K562 (cell line): ENCODE results near the gene NR1H2. TPM values are rescaled to one million over a fixed set of nuclear protein-coding genes. Genes with fewer than 3 reads are reported as not detected.
A peak's percentile ranks its signal among the peaks of the same experiment; 100 is the strongest.

Source experiments
- CTBP1 ChIP-seq: fragments of 450-650 bp; IDR thresholded peaks from 2 replicates; pipeline ENCODE4 v1.6.1; 2016; ENCODE audit warnings: borderline replicate concordance
- EGR1 ChIP-seq: fragments of 450-650 bp; conservative IDR thresholded peaks from 2 replicates; pipeline ENCODE4 v1.6.1; 2017; ENCODE audit warnings: mild to moderate bottlenecking
- EHMT2 ChIP-seq: fragments of 450-650 bp; IDR thresholded peaks from 2 replicates; pipeline ENCODE4 v1.6.1; 2018; ENCODE audit warnings: antibody characterized with exemption
- EP400 ChIP-seq: fragments of 450-650 bp; IDR thresholded peaks from 2 replicates; pipeline ENCODE4 v1.6.1; 2017; ENCODE audit warnings: antibody characterized with exemption, mild to moderate bottlenecking, moderate library complexity
- FIP1L1 ChIP-seq: fragments of 200-400 bp; formaldehyde crosslinking; IDR thresholded peaks from 2 replicates; pipeline ENCODE4 v1.6.1; 2018; ENCODE audit warnings: mild to moderate bottlenecking, low read depth, low read length; ENCODE audit not compliant: poor library complexity, severe bottlenecking
- FOXK2 ChIP-seq, 2 experiments: fragments of 450-650 bp; IDR thresholded peaks in 1 of 2; conservative IDR thresholded peaks in 1 of 2; 2 replicates each; pipeline ENCODE4 v1.6.1; 2016; ENCODE audit warnings: low read depth in 2 of 2, mild to moderate bottlenecking in 1 of 2
- GATAD2B ChIP-seq: fragments of 450-650 bp; IDR thresholded peaks from 2 replicates; pipeline ENCODE4 v1.6.1; 2017; ENCODE audit warnings: mild to moderate bottlenecking, borderline replicate concordance
- HES1 ChIP-seq: fragments of 450-650 bp; IDR thresholded peaks from 2 replicates; pipeline ENCODE4 v1.6.1; 2016; ENCODE audit warnings: low read depth, mild to moderate bottlenecking, moderate library complexity
- HNRNPH1 ChIP-seq: fragments of 200-400 bp; formaldehyde crosslinking; optimal IDR thresholded peaks from 2 replicates; pipeline ENCODE3; 2017; ENCODE audit warnings: low read depth, mild to moderate bottlenecking, low read length, moderate library complexity
- HSF4 ChIP-seq: fragments of 250-450 bp; sonication (Bioruptor Pico); IDR thresholded peaks from 2 replicates; pipeline ENCODE4 v2.1.2; 2022; ENCODE audit warnings: mild to moderate bottlenecking, moderate library complexity, borderline replicate concordance
- KAT7 ChIP-seq: sonication (generic); formaldehyde crosslinking; IDR thresholded peaks from 2 replicates; pipeline ENCODE4 v1.8.0; 2022; ENCODE audit warnings: missing genetic modification reagents, mild to moderate bottlenecking, borderline replicate concordance
- LEF1 ChIP-seq: fragments of 450-650 bp; IDR thresholded peaks from 2 replicates; pipeline ENCODE4 v1.6.1; 2016; ENCODE audit warnings: mild to moderate bottlenecking
- MLX ChIP-seq, 2 experiments: fragments of 450-650 bp in 1 of 2; sonication (generic) in 1 of 2; formaldehyde crosslinking; conservative IDR thresholded peaks; 2 replicates each; pipeline versions ENCODE4 v1.4.0 to v1.8.1; 2020 to 2022; ENCODE audit warnings: mild to moderate bottlenecking in 1 of 2, missing genetic modification reagents in 1 of 2
- MTA2 ChIP-seq: fragments of 450-650 bp; IDR thresholded peaks from 2 replicates; pipeline ENCODE4 v1.6.1; 2016; ENCODE audit warnings: low read depth
- SETDB1 ChIP-seq: IDR thresholded peaks from one replicate; pipeline ENCODE4 v1.6.1; 2012; ENCODE audit warnings: low read length, control low read depth, inconsistent platforms
- SMARCA4 ChIP-seq: fragments of 450-650 bp; IDR thresholded peaks from 2 replicates; pipeline ENCODE4 v1.6.1; 2016
- SP1 ChIP-seq: sonication (generic); formaldehyde crosslinking; IDR thresholded peaks from 2 replicates; pipeline ENCODE4 v1.8.1; 2022; ENCODE audit warnings: mild to moderate bottlenecking, missing genetic modification reagents
- TBL1XR1 ChIP-seq, 2 experiments: IDR thresholded peaks; 2 replicates each; pipeline ENCODE4 v1.6.1; 2012; ENCODE audit warnings: improper control_type of control experiment in 2 of 2, low read length in 2 of 2, mild to moderate bottlenecking in 1 of 2
- TCF3 ChIP-seq: sonication (generic); formaldehyde crosslinking; IDR thresholded peaks from 2 replicates; pipeline ENCODE4 v1.4.0; 2020; ENCODE audit warnings: mild to moderate bottlenecking, missing genetic modification reagents
- TCF7 ChIP-seq: sonication (generic); IDR thresholded peaks from 2 replicates; pipeline ENCODE4 v1.6.1; 2016; ENCODE audit warnings: antibody characterized with exemption, borderline replicate concordance
- THRAP3 ChIP-seq: fragments of 450-650 bp; IDR thresholded peaks from 2 replicates; pipeline ENCODE4 v1.6.1; 2016; ENCODE audit warnings: mild to moderate bottlenecking, inconsistent platforms, borderline replicate concordance
- ZC3H11A ChIP-seq: IDR thresholded peaks from 2 replicates; pipeline ENCODE4 v1.6.1; 2012; ENCODE audit warnings: low read depth, low read length, improper control_type of control experiment
- ZNF197 ChIP-seq: fragments of 200-800 bp; sonication (Bioruptor generic); IDR thresholded peaks from 2 replicates; pipeline ENCODE4 v1.6.1; 2016; ENCODE audit warnings: low read depth, missing genetic modification characterization, missing compliant biosample characterization
- ZNF232 ChIP-seq: sonication (generic); formaldehyde crosslinking; IDR thresholded peaks from 2 replicates; pipeline ENCODE4 v1.8.0; 2022; ENCODE audit warnings: mild to moderate bottlenecking, missing genetic modification reagents
- ZNF253 ChIP-seq: fragments of 250-450 bp; sonication (Bioruptor Pico); conservative IDR thresholded peaks from 2 replicates; pipeline ENCODE4 v1.6.1; 2021; ENCODE audit warnings: mild to moderate bottlenecking
- ZNF354B ChIP-seq: fragments of 250-450 bp; sonication (Bioruptor Pico); IDR thresholded peaks from 2 replicates; pipeline ENCODE4 v1.4.0; 2020
- ZNF668 ChIP-seq: fragments of 250-450 bp; sonication (Bioruptor Pico); IDR thresholded peaks from 2 replicates; pipeline ENCODE4 v1.8.0; 2022; ENCODE audit warnings: mild to moderate bottlenecking, inconsistent platforms
- polyA plus RNA-seq, 8 experiments: library from polyadenylated mRNA; depleted of rRNA in 4 of 8; stranded (reverse) in 5 of 8; unstranded in 3 of 8; fragments of >200 nt; fragmentation: Nextera tagmentation in 2 of 8; fragmentation: Illumina TruSeq in 1 of 8; extraction: Ambion mirVana in 2 of 8; extraction: Trizol in 1 of 8; gene quantifications; 2 replicates each; pipeline versions ENCODE4 v1.2.1 to v1.2.3, GENCODE V29; 2011 to 2014; ENCODE audit warnings: inconsistent platforms in 1 of 8, missing spikeins in 1 of 8
- total RNA-seq, 7 experiments: library from RNA; depleted of rRNA in 6 of 7; stranded (reverse); fragments of >200 nt in 6 of 7; fragmentation: Illumina TruSeq in 2 of 7; extraction: Trizol in 2 of 7; gene quantifications; 2 replicates each; pipeline versions ENCODE4 v1.2.1 to v1.2.3, GENCODE V29; 2011 to 2021; ENCODE audit warnings: low replicate concordance in 1 of 7
- TF ChIP-seq, protein P1 (sequence below), 2 experiments: fragments of 450-650 bp in 1 of 2; sonication (generic) in 1 of 2; formaldehyde crosslinking in 1 of 2; IDR thresholded peaks in 1 of 2; conservative IDR thresholded peaks in 1 of 2; 2 replicates each; pipeline versions ENCODE4 v1.6.1 to v1.8.1; 2016 to 2023; ENCODE audit warnings: mild to moderate bottlenecking in 2 of 2, moderate library complexity in 2 of 2, inconsistent platforms in 1 of 2, missing genetic modification reagents in 1 of 2

NR1H2 gene
- total and polyA plus RNA-seq, 9 of the 15 experiments (the other 6 are each of a cell fraction or from before 2014, with no cell fraction given) = 0.11 to 73.8 (median 24.0) TPM

GRCh38 chr19:50362656-50363424 is 13.4 kb upstream of the NR1H2 start (continued):
- no peak for TF ChIP-seq MLX (CRISPR knock-in tag; conservative IDR thresholded peaks at IDR 0.05)
- TF ChIP-seq GATAD2B = no peak
- TF ChIP-seq EP400 = 0 out of 2 replicates have a peak, but pooled peaks have one; percentile 27
- TF ChIP-seq SETDB1 = no peak
- TF ChIP-seq THRAP3 = no peak
- TF ChIP-seq, protein P1, sequence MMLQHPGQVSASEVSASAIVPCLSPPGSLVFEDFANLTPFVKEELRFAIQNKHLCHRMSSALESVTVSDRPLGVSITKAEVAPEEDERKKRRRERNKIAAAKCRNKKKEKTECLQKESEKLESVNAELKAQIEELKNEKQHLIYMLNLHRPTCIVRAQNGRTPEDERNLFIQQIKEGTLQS (IDR thresholded peaks at IDR 0.05) = peak; percentile 68; the same call in 1 of the 2 replicates
- TF ChIP-seq, protein P1 (CRISPR knock-in tag; conservative IDR thresholded peaks at IDR 0.05) = no peak
- peak; percentile 50; the same call in 1 of the 2 replicates for TF ChIP-seq LEF1
- 0 out of 2 replicates have a peak, but pooled peaks have one; percentile 24 for TF ChIP-seq CTBP1
- no peak for TF ChIP-seq ZNF253 (CRISPR knock-in tag)
- TF ChIP-seq ZNF668 (CRISPR knock-in tag) = no peak
- no peak for TF ChIP-seq TCF7
- TF ChIP-seq EGR1 = no peak
- no peak for TF ChIP-seq SP1 (CRISPR knock-in tag)
- no peak for TF ChIP-seq FIP1L1
- no peak for TF ChIP-seq ZNF197 (CRISPR knock-in tag)
- no peak for TF ChIP-seq HNRNPH1
- TF ChIP-seq ZC3H11A = no peak
- no peak for TF ChIP-seq MTA2
- TF ChIP-seq HSF4 (CRISPR knock-in tag) = no peak
- TF ChIP-seq EHMT2 = 0 out of 2 replicates have a peak, but pooled peaks have one; percentile 31
- TF ChIP-seq KAT7 (CRISPR knock-in tag) = no peak
- no peak for TF ChIP-seq HES1
- 0 out of 4 replicates have a peak, but pooled peaks of 1 of the 2 experiments have one; percentile 26 for TF ChIP-seq FOXK2 (conservative IDR thresholded peaks at IDR 0.05 in 1 of 2, IDR thresholded peaks at IDR 0.05 in 1 of 2; ENCODE audit: low read depth in 2 of 2)
- TF ChIP-seq ZNF354B (CRISPR knock-in tag) = no peak
- TF ChIP-seq TBL1XR1 (IDR thresholded peaks at IDR 0.05; ENCODE audit: low read length in 2 of 2) = no peak
- TF ChIP-seq ZNF232 = no peak
- TF ChIP-seq SMARCA4 = peak; percentile 41
- TF ChIP-seq TCF3 (CRISPR knock-in tag) = 0 out of 2 replicates have a peak, but pooled peaks have one; percentile 14
